ENCODE data around the gene GAL3ST2.

- no peak for TF ChIP-seq EZH2 (IDR thresholded peaks at IDR 0.05)
- no peak for TF ChIP-seq POLR2AphosphoS5 (IDR thresholded peaks at IDR 0.05; ENCODE audit: borderline replicate concordance, low read depth, low read length)
- no peak for TF ChIP-seq FOXP2 (optimal IDR thresholded peaks at IDR 0.05; ENCODE audit: control extremely low read depth, extremely low read length, insufficient read depth)
Observed at GRCh38 chr2:241743620-241744019, 33.0 kb upstream of the GAL3ST2 start.

Data from SK-N-MC (cell line).